ENCODE results near the gene NRXN3. TPM values are rescaled to one million over a fixed set of nuclear protein-coding genes. Genes with fewer than 3 reads are reported as not detected.

Gene NRXN3
- total and polyA plus RNA-seq, 2 experiments from 2014 or later = 1.0 to 1.8 TPM

GRCh38 chr14:79080040-79080439 is 909.9 kb downstream of the NRXN3 start:
- ATAC-seq (no peak), DNase-seq (ENCODE audit: low spot score) (no peak)
- no peaks in the 10 kb centered on the region for H3K4me1 ChIP-seq (ENCODE audit: insufficient read depth)
- no peak overlapping the region for H2AFZ ChIP-seq
- no peaks in the 10 kb centered on the region for H3F3A ChIP-seq (replicated peaks; ENCODE audit: low read depth)
- H3K4me2 ChIP-seq = no peak overlapping the region
- no peaks in the 10 kb centered on the region for H3K27me3 ChIP-seq (ENCODE audit: insufficient read depth)
- no peak overlapping the region for H3K27ac ChIP-seq (ENCODE audit: low read depth)
- no peaks in the 10 kb centered on the region for H3K9me2 ChIP-seq (ENCODE audit: insufficient read depth)
- no peak overlapping the region for H3K4me3 Mint-ChIP-seq
- H3K79me2 ChIP-seq (replicated peaks; ENCODE audit: insufficient read depth) = no peaks in the 10 kb centered on the region
- no peaks in the 10 kb centered on the region for H3K36me3 Mint-ChIP-seq (ENCODE audit: low read depth)
- no peaks in the 10 kb centered on the region for H3K9me3 Mint-ChIP-seq
- H3K4me3 ChIP-seq = no peak overlapping the region
- no peaks in the 10 kb centered on the region for H3K27me3 Mint-ChIP-seq (ENCODE audit: insufficient read depth, low read depth, poor library complexity)
- peaks cover 5% of the 10 kb centered on the region; the same call in 1 of the 3 replicates for H3K4me1 Mint-ChIP-seq
- TF ChIP-seq EZH2phosphoT487 (IDR thresholded peaks at IDR 0.05; ENCODE audit: unreplicated experiment) (no peak), CTCF (conservative IDR thresholded peaks at IDR 0.05; ENCODE audit: low read depth in 2 of 2) (no peak), CREB1 (CRISPR knock-in tag; IDR thresholded peaks at IDR 0.05; ENCODE audit: low read depth) (no peak), POLR2AphosphoS5 (IDR thresholded peaks at IDR 0.05; ENCODE audit: low read depth) (no peak), JUNB (IDR thresholded peaks at IDR 0.05; ENCODE audit: unreplicated experiment) (no peak), NANOG (IDR thresholded peaks at IDR 0.05; ENCODE audit: borderline replicate concordance) (no peak), STAT1 (IDR thresholded peaks at IDR 0.05; ENCODE audit: unreplicated experiment) (no peak), ZNF331 (CRISPR knock-in tag; IDR thresholded peaks at IDR 0.05; ENCODE audit: low read depth) (no peak), ZNF462 (CRISPR knock-in tag; IDR thresholded peaks at IDR 0.05) (no peak), EZH2 (IDR thresholded peaks at IDR 0.05; ENCODE audit: low read depth, unreplicated experiment) (no peak), REST (IDR thresholded peaks at IDR 0.05; ENCODE audit: unreplicated experiment) (no peak), ZNF114 (CRISPR knock-in tag; IDR thresholded peaks at IDR 0.05) (no peak)
- TF ChIP-seq, protein P1, sequence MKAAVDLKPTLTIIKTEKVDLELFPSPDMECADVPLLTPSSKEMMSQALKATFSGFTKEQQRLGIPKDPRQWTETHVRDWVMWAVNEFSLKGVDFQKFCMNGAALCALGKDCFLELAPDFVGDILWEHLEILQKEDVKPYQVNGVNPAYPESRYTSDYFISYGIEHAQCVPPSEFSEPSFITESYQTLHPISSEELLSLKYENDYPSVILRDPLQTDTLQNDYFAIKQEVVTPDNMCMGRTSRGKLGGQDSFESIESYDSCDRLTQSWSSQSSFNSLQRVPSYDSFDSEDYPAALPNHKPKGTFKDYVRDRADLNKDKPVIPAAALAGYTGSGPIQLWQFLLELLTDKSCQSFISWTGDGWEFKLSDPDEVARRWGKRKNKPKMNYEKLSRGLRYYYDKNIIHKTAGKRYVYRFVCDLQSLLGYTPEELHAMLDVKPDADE (IDR thresholded peaks at IDR 0.05) = no peak
- H3K36me3 ChIP-seq (ENCODE audit: insufficient read depth) = no peaks in the 10 kb centered on the region
- H3K27ac Mint-ChIP-seq = no peak overlapping the region
- H4K20me1 ChIP-seq (replicated peaks; ENCODE audit: insufficient read depth) = no peaks in the 10 kb centered on the region

Data from GM23338 (cell line).